GM19239 (cell line): ENCODE results near the gene IREB2.
"Not testable (repeated sequence)": the region's sequence is repeated elsewhere in the genome, so short reads cannot be mapped to it uniquely, and the experiment has no call there.

Experiments
- DNase-seq: peaks from one replicate; pipeline ENCODE4 v3.0.0; 2011; ENCODE audit warnings: low spot score; ENCODE audit not compliant: insufficient read length
- FAIRE-seq: peaks from 2 replicates; lab custom pipeline; 2011; peaks lifted over from hg19 to GRCh38; lab: Jason Lieb, UNC

Gene IREB2

DNA sequence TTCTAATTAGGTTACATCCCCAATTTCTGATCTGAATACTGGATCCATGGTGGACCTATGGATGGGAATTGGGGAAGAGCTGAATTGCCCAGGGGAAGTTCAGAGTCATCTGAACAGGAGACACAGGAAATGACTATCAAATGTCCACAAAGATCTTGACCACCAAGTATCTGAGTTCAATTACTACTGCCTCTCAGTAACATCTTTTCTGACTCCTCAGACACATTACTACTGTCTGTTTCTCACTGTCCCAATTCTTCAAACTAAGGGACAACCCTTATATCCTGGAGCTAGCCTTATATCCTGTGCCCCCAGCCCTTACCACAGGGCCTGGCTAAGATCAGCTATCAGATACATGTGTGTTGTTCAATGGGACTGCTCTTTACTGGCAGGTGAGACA lies 10.1 kb upstream of the IREB2 start:
- FAIRE-seq = no peak

DNA sequence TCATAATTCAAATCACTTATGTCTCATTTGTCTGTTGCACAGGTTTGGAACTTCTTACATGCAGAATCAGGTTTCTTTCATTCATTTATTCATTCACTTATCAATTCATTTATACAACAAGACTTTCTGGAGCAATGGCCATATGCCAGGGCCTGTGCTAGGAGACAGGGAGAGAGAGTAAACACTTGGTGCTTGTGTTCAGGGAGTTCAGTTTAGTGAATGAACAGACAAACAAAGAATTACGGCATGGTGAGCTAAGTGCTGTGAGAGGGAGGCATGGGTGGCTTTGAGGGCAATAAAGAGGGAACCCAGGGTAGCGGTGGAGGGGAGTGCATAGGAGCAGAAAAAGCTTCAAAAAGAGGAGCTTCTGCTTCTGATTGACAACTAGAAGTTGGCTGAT lies 8.5 kb upstream of the IREB2 start:
- DNase-seq = no peak
- FAIRE-seq = no peak

More for the DNA sequence above, 10.1 kb upstream of the IREB2 start:
- DNase-seq = no peak

DNA sequence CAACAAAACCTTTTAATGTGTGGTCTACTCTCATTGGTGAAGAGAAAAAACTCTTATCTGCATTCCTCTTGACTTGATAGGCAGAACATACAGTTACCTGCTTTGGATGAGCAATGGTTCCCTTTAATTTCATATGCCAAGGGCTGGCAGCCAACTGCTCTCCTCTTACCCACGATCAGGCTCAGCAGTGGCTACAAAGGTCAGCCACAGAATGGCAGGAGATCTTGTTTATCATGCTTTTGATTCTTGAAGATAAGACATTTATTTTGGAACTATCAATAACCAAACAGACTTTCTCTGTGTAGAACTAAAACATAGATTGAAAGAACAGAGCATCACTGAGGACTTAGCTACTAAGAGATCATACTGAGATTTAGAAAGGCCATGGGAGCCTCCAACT lies 6.1 kb upstream of the IREB2 start:
- DNase-seq (no peak), FAIRE-seq (no peak)

DNA sequence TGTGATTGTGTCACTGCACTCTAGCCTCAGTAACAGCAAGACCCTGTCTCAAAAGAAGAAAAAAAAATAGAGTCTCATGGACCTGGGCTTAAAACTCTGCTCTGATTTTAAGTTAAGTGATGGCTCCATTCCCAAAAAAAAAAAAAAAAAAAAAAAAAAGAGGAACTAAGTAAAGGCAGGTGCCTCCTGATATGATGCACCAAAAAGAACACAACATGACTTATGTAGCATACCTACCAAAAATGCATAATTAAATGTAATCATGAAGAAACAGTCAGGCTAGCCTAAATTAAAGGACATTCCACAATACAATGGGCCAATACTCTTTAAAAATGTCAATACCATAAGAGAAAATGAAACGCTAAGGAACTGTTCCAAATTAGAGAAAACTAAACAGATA lies 5.4 kb upstream of the IREB2 start:
- no peak for DNase-seq
- FAIRE-seq = no peak

DNA sequence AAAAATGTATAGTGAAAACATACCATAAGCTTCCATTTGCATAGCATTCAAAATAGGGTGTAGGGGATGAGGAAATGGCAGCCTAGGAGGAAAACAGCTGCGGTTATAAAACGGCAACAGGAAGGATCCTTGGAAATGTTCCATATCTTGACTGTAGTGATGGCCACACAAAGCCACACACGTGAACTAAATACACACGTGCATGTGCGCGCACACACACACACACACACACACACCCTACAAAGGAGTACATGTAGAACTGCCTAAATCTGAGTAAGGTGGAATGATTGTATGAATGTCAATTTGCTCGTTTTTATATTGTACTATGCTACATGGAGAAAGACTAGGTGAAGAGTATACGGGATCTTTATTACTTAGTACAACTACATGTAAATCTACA lies 3.9 kb upstream of the IREB2 start:
- FAIRE-seq = no peak
- DNase-seq = no peak

DNA sequence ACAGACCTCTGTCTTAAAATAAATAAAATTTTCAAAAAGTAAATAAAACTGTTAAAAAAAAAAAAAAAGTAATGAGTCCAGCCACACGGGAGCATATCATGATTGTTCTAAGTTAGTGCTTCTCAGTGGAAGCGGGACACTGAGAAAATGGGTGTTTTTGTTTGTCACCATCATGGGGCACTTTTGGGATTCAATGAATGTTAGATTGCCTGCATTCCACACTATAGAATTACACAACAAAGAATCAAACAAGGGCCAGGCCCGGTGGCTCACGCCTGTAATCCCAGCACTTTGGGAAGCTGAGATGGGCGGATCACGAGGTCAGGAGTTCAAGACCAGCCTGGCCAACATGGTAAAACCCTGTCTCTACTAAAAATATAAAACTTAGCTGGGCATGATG lies 3.3 kb upstream of the IREB2 start:
- not testable (repeated sequence) for FAIRE-seq, DNase-seq

DNA sequence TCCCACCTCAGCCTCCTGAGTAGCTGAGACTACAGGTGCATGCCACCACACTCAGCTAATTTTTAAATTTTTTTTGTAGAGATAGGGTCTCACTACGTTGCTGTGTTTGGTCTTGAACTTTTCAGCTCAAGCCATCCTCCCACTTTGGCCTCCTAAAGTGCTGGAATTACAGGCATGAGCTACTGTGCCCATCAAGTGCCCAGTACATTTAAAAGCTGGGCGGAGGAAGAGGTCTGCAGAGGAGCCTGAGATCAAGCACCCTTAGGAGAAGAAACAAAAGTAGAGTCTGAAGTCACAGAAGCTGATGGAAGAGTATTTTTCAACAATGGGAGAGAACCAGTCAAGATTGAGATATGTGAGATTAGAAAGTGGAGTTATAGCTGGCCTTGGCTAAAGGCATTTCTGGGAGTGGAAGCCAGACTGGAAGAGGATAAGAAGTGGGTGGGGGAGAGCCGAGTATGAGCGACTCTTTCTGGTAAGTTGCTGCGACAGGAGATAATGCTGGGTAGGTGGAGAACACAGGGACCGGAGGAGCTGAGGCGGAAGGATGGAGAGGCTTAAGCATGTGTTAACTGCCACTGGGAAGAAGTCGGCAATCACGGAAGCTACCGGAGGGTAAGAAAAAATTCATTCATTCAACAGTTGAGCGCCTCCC lies 782 bp upstream of the IREB2 start:
- DNase-seq (peak; percentile 17), FAIRE-seq (no peak)

DNA sequence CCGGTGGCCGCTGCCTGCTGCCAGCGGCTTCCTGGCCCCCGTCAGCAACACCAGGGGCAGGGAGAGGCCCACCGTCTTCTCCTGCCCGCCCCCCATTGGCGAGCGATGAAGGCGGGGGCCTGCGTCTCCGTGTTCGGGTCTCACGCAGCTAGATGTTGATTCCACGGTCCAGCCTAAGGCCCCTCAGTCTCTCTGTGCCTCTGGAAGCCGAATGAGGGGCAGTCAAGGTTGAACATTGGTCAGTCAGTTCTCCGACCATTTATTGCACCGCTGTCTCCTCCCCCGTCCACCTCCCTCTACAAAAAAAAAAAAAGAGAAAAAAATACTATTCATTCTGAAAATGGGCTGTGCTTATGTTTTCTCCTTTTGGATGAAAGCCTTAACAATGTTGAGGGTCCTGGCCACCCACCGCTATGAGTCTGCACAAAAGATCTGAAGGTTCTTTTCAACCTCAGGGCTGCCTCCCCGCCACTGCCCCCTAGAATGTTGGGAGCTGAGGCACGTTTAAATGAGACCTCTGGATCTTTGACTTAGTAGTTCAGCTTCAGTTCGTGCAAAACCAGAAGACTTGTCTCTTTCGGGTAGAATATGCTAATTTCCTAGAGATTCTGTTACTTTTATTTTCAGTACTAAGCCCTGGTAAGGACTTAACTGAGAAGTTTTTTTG lies 736 bp downstream of the IREB2 start:
- DNase-seq (no peak), FAIRE-seq (no peak)

DNA sequence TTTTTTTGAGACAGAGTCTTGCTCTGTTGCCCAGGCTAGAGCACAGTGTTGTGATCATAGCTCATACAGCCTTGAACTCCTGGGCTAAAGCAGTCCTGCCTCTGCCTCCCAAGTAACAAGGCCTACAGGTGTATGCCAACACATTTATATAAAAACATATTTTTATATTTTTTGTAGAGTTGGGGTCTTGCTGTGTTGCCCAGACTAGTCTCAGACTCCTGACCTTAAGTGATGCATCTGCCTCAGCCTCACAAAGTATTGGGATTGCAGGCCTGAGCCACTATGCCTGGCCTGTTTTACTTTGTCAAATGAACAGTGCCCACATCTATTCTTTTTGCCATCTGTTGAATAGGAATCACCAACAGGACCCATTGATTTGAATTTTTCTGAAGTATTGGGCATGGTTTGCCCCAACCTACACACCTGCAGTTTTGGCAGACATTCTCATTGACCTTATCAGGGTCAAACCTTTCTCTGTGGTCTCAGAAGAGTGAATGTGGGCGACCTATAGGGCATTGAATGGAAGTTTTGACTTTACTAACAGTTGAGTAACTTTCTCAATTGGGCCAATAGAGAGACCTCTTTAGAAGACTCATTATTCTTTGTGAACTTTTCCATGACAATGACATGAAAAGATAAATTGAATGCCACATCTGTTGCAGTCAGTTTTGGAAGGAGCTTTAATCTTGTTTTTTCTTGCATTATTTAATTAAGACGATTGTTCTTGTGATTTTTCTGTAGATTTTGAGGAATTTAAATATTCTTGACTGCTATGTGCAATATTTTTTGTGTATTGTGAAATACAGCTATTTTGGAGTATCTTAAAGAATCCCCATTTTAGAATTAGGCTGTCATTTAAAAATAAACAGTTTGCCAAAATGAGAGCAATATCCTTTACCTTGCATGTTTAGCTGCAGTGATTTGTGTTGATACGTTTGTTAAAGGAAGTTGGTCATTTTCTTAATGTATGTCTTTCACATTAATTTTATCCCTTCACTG lies 2.7 kb downstream of the IREB2 start:
- no peak for DNase-seq
- FAIRE-seq = no peak

DNA sequence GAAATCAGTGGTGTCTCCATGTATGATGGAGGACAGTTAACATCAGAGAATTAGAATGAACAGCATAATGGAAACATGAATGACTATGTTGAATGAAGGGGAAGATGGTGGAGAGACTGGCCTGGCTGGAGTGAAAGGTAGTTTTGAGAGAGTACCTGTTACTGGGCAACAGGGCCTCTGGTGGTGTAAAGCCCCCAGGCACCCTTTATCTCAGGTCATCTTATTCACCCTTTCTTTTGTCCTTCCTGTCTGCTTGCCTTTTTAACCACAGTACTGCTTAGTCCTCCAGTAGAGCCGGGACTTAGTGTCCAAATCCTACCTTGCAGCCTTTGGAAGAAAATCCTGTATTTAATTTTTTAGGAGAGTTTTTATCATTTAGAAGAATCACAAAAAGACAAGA lies 6.2 kb downstream of the IREB2 start:
- FAIRE-seq (no peak), DNase-seq (no peak)

DNA sequence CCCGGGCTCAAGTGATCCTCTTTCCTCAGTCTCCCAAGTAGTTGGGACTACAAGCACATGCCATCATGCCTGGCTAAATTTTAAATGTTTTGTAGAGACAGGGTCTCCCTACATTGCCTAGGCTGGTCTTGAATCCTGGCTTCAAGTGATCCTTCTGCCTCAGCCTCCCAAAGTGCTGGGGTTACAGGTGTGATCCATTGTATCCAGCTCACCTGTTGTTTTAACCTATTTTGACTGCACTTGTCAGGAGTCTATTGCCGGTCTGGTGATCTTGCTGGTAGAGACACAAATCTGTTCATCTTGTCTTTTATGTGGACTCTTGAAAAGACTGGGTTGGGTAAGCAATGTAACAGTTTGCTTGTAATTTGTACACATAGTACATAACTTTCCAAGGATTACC lies 7.9 kb downstream of the IREB2 start:
- no peak for FAIRE-seq

DNA sequence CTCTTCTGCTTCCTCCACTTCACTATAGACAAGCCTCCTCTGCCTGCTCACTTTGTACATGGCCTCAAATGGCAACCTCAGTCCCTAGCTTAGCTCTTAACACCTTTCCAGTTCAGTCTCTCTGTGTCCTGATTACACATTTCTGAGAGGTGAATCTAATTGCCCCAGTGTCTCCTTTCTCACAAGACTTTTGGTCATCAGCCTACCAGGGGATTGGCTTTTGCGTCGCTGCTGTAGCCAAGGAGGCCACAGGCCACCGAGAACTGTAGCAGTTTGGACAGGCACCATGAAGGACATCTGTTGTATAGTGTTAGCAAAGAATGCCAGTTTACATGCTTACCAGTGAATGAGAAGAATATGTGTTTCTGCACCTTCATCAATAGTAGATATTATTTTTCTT lies 8.5 kb downstream of the IREB2 start:
- FAIRE-seq (no peak), DNase-seq (no peak)

More for the DNA sequence above, 7.9 kb downstream of the IREB2 start:
- DNase-seq = no peak

DNA sequence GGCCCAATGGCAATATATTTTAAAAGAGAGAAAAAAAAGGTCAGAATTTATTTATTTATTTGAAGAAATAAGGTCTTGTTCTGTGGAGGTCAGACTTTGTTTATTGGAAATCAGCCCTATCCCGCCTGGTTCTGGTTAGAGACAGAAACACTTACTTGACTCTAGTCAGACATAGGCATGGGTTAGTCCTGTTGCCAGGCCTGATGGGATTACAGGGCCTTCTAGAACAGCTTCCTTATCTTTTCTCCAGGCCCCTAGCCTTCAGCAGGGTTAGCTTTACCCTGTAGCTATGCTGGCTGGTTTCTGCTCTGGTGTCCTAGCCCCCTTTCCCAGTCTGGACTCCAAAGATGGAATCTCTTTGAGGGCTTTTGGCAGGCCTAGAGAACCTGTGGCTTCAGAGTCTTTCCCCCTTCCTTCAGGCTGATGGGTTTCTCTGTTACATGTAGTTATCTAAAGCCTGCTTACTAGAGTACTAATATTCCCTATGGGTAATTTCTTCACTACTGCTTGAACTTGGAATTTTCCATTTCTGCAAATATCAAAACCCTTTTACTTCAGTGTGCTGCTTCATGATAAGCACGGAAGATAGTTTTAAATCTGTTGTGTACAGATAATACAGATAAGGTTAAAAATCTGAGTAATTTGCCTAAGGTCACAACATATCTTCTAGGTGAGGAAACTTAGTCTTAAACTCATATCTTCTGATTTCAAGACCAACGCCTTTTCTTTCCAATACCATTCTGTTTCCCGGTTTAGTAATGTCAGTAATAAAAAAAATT lies 10.6 kb downstream of the IREB2 start:
- DNase-seq (no peak), FAIRE-seq (no peak)

DNA sequence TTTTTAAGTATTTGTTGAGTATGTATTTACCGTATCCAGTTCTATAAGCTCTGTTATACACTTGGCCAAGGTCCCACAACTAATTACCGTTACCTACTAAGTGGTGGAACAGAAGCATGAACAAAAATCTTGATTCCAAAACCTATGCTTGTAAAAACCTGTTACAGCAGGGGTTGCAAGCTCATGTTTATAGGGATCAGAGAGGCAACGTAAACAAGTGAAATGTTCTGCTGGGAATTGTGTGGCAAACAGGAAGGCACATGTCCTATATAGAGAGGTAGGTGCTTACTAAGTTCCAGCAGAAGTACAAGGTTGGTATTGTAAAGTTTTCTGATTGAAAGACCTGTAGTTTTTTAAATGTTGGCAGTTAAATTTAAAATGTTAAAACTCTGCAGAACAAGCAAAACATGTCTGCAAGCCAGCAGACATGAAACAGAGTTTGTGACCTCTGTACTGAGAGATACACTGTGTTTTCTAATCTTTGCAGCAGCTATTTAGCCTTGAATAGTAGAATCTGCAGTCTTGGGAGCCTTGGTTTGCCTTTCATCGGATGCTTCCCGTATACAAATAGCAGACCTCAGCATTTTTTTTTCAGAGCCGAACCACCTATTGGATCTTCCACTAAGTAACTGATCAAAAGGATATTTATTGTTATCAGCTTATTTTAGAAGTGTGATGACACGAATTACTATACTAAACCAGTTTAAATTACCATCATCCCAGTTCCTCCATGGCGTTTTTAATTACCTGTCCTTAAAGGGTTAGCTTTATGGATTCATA lies 11.4 kb downstream of the IREB2 start:
- no peak for FAIRE-seq
- DNase-seq = no peak

DNA sequence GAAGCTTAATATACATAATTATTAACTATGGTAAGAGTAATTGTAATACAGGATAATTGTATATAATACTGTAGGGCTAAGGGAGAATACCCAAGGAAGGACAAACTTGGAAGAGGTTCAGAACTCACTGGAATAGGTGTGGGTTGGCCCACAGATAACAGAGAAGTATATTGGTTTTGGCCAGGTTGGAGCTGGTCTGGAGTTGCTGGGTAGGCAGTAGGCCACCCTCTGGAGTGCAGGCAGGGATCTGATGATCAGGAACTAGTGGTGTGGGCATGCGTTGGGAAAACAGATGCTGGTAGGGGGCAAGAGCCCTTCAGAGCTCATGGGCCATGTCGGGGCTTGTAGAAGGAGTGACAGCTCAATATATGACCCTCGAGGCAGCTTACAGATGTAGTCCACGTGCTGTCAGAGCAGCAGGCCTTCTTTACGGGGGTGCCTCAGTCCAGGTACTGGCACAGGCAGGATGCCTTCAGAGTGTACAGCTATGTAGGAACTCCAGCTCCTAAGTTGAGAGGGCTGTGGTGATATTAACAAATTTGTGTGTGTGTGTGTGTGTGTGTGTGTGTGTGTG lies 12.4 kb downstream of the IREB2 start:
- FAIRE-seq (no peak), DNase-seq (no peak)

DNA sequence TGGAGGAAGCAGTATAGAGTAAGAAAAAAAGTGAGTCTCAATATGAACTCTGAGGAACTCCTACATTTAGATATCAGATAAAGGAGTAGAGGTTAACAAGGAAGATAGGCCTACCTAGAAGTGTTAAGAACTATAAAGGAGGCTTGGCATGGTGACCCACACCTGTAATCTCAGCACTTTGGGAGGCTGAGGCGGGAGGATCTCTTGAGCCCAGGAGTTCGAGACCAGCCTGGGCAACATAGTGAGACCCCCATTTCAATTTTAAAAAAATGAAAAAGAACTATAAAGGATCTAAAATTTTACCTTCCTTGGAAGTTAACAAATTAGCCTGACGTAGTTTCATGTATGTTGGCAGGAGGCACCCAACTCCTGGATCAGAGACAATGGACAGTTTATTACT lies 14.5 kb downstream of the IREB2 start:
- FAIRE-seq (no peak), DNase-seq (no peak)

DNA sequence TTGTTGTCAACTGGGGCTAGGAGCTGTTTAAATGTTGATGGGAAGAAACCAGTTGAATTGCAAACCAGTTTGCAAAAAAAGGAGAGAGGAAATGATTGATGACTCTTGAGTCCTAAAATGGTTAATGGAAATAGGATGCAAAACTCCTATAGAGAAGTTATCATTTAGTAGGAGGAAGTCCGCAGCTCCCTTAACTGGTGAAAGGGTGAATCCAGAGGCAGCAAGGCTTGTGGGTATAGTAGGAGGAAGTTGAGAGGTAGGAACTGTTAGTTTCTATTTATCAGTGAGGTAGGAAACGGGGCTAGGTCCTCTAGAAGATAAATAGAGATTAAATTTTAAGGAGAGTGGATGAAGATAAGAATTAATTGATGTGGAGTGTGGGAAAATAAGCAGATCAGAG lies 15.4 kb downstream of the IREB2 start:
- DNase-seq (no peak), FAIRE-seq (peak; percentile 37)

DNA sequence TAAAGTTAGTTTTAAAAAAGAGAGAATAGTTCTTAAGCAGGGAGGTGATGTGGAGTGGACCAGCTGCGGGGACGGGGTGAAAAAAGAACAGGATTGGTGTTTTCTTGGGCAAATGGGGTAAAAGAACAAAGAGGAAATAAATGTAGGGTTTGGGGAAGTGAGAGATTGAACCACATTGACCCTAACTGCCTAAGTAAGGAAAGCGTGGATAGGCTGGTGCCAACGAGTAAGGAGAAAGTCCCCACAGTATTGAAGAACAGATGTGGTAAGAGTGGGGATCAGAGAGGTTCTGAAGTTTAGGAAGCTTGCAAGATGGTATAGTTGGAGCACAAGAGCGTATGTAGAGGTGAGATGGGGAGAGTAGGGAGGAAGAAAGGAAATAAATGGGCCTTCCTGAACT lies 17.0 kb downstream of the IREB2 start:
- DNase-seq (no peak), FAIRE-seq (no peak)

DNA sequence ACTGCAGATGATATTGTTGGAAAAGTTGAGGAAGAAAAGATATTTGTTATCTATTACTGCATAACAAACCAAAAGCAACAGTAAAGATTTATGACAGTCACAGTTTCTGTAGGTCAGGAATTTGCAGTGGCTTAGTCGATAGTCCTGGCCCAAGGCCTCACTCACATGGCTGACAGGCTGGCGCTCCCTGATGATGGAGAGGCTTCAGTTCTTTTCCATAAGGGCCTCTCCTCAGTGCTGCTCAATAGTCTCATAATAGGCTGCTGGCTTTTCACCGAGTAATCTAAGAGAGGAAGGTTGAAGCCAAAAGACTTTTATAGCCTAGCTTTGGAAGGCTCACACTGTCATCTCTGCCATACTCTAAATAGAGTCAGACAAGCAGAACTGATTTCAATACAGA lies 17.7 kb downstream of the IREB2 start:
- FAIRE-seq (no peak), DNase-seq (no peak)
